Pulmonary artery endothelial cell (primary cell): ENCODE data around the gene MTMR12. TPM values are rescaled to one million over a fixed set of nuclear protein-coding genes. Genes with fewer than 3 reads are reported as not detected.
A peak's percentile ranks its signal among the peaks of the same experiment; 100 is the strongest.
"Not testable (repeated sequence)": the region's sequence is repeated elsewhere in the genome, so short reads cannot be mapped to it uniquely, and the experiment has no call there.

Source experiments
- DNase-seq: peaks from one replicate; pipeline ENCODE4 v3.0.0-alpha.2; 2011; ENCODE audit warnings: low read depth, low spot score
- total RNA-seq: library from RNA; depleted of rRNA; stranded (reverse); fragments of >200 nt; gene quantifications from 2 replicates; pipeline ENCODE4 v1.2.3, GENCODE V29; 2014

MTMR12 gene
- total RNA-seq, 1 donor from 2014 or later, result 31.9 TPM

DNA sequence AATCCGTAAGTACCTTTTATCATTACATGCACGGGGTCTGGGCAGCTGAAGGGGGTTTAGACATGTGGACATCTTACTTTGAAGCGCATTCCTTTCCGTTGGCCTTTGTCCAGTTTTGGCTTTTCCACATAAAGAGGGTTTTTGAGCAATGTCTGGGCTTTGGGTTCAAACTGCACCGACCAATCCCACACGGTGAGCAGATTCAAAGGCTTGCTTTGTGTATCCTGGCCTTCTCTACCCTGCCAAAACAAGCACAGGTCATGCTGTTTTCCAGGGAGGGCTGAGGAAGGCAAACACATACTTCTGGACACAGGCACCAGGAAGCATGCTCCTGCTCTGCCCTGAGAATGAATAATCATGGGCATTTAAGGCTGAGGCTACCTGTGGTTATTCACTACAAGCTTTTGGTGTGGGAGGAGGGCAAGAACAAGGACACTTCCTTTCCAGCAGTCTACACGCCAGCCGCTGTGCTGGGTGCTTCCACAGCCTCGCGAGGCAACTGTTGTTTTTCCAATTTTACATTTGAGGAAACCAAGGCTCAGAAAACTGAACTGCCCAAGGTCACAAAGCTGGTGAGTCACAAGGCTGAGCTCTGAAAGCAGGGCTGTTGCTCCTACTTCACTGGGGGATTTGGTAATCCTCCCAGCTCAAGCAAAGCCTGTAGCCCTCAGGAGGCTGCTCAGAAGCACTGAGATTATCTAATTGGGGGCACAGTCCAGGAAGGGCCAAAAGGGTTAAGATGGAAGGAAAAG lies 78.9 kb downstream of the MTMR12 start:
- DNase-seq, result no peak

DNA sequence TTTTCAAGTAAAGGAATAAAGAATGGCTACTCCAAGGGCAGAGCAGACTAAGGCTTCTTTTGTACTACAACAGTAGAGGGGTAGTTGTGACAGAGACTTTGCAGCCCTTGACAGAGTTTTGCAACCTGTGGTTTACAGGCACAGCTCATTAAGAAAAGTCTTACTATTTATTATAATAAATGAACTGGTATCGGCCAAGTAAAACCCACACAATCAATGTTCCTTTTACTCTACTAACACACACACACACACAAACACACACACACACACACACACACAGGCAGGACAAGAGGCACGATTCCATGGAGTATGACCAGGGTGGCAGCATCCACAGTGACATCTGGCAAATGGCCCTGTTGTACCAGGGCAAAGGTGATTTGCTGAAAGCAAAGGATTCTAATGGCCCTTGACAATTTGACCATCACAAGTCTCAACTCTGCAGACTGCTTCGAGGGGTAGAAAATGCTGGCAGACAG lies 79.5 kb downstream of the MTMR12 start:
- DNase-seq, result no peak

DNA sequence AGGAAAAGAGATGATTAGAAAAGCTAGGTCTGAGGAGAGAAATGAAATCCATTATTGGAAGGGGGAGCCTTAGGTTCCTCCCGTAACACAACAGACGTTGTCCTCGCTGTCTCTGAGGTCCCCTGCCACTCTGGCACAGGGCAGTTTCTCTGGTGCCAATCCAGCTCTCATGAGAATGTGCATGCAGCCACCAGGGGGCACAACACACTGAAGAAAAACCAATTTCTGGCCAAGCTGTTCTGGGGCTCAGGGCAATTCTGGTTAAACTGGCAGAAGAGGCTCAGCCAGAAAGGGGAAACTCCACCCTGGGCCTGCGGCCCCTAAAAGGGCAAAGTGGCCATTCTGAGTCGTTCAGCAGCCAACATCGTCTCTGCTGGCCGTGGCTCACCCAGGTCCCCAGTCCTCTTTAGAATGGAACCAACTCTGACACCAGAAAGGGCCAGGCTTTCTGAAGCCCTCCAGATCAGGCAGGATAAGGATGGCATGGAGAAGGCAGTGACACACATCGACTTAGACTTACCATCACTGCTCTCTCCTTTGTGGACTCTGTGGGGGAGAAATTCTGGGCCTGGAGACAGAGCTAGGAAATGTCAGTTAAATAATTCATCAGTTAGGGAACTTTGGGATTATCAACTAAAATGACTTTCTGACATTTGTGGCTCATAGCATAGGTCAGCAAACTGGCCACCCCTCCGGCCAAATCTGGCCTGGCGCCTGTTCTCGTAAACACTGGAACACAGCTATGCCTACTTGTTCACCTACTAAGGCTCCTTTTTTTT lies 80.1 kb downstream of the MTMR12 start:
- DNase-seq, result peak; percentile 52

DNA sequence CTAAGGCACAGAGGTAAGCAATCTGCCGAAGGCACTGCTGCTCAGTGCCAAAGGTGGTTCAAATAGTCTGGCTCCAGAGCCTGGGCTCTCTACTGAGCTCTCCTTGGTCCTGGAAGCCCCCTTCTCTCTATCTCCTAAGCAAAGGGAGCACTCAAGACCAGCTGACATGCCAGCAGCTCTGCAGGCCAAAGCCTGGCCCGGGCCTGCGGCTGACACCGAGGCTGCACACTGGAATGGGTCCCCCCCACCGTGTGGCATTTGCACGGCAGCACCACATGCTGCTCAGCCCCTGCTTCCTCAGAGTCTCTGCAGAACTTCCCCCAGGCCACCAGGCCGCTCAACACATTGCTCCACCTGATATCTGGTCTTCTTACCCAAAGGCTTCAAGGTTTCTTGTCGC lies 80.8 kb downstream of the MTMR12 start:
- DNase-seq, result no peak

DNA sequence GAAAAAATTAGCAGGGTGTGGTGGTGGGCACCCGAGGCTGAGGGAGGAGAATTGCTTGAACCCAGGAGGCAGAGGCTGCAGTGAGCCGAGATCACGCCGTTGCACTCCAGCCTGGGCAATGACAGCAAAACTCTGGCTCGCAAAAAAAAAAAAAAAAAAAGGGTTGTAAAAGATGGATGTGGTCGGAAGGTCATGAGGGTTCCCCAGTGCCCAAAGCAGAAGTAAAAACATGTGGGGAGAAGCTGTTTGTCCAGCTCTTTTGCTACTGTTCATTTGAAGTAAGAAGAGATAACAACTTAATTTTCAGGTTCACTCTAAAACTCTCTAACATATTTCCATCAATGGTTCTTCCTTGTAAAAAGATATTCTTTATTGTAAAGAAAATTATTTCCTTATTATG lies 81.5 kb downstream of the MTMR12 start:
- DNase-seq, result no peak

DNA sequence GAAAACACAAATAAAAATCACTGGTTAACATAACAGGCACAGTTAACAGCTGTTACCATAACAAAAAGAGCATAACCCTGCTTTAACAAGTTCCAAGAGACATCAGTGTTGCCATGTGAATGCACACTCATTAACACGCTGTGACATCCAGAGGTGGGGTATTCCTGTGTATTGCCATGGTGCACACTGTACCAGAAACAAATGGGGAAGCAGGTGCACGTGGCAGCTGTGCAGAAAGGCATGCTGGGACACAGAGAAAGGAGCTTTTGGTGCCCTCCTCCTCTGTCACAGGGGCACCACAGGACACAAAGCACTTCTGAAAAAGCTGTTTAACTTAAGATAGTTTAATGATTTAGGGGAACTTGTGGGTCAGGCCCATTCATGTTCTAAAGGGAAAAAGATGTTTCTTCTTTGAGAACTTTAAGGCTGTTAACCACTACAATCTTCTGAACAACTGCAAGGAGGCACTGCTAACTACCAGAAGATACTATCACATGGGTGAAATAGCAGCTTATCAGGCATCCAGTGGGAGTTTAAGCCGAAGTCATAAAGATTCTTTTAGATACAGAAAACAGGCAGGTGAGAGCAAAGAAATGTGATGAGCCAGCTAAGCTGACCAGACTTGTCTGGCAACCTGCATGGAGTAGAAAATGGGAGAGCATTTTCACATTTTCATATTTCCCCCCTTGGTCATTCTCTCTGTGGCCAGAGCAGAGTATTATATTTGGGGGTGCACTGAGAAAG lies 82.2 kb downstream of the MTMR12 start:
- no peak for DNase-seq

DNA sequence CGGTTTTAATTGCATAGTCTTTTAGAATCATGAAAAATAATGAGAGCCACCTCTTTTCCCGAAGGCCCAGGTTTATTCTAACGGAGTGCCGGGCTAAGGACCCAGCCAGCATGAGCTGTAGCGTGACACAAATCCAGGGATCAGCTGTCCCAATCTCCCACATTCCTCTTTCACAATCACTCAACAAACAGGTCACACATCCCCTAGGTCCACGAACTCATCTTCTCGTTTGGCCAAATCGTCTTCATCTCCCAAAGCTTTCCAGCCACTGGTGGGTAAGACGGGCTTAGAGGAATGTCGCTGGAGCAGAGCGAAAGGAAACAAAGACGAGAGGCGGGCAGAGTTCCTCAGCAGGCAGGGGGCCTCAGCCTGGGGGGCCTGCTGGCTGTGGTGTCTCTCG lies 83.2 kb downstream of the MTMR12 start:
- DNase-seq, result no peak

DNA sequence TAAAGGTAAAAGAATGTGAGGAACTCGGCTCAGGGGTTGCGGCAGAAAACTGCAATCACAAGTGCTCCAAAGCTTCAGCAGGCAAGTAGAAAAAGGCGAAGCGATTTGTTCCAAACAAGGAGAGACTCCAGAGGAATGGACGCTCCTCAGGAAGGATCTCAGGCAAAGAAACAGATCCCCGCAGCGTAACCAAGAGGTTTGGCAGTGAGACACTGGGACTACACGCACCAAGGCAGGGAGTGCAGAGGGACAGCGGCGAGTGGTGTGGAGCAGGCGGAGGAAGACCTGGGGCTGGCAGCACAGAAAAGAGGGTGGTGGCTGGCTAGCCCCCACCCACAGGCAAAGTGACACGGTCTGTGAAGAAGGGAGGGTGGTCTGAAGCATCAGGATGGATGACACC lies 83.9 kb downstream of the MTMR12 start:
- no peak for DNase-seq

DNA sequence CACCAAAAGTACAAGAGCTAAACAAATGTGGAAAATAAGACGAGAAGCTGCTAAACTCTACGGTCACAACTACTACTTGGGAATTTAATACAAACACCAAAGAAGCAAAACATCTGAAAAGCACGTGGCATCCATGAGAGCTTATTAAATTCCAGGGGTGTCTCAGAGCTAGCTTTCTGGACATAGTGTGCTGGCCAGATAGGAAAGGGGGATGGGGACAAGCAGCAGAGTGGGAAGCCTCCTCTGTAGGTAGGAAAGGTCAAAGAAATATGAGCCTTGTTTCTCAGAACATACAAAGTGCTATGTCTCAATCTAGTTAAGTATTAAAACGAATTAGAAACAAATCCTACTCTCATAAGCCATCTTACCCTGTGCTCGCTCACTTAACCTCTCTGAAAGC lies 87.3 kb downstream of the MTMR12 start:
- no peak for DNase-seq

DNA sequence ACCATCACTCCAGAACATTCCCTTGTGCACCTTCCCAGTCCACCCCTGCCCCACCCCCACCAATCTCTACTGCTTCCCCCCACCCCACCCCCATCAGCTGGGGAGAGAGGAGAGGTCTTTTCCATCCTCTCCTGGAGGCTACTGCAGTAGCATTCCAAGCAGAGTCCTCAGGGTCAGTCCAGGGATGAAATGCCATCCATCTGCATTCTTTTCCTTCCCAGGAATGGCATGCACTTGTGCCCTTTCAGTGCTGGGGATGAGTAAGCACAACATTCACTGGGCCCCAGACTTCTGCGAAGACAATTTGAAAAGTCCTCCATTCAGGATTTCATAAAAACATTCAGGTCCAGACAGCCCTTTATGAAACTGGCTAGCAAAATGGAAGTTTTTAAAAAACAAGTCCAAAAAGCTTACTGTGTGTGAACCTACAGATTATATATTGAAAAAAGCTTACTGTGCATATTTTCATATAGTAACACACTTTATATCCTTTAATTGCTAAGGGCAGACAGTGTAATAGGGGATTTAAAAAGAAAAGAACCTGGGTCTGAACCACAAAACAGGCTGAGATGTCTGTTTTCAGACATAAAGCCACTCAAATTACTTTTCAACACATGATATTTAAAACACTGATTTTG lies 88.6 kb downstream of the MTMR12 start:
- DNase-seq, result no peak

DNA sequence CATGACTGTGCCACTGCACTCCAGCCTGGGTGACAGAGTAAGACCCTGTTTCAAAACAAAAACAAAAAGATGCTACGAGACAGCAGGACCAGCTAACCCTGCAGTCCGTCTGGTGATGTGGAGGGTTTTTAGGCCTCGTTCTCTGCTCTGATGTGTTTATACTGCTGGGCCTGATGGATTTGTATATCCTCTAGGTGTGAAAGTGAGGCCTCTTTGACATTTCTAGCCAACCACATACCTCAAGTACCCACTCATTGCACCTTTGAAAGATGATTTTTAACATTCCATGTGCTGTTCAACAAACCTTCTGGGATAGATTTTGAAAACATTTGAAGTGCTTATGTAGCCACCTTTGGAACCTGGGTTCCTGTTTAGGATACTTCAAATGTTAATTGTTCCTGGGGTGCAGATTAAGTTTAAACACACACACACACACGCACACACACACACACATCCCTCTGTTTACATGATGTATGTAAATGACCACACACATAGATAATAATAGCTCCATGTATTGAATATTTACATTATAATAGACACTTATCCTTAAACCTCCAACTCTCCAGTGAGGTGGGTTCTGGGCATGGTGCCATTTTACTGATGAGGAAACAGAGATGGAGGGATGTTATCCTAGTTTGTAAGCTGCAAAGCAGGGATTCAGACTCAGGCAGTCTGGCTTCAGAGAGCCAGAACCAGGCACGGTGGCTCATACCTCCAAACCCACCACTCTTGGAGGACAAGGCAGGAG lies 89.8 kb downstream of the MTMR12 start:
- DNase-seq, result no peak

DNA sequence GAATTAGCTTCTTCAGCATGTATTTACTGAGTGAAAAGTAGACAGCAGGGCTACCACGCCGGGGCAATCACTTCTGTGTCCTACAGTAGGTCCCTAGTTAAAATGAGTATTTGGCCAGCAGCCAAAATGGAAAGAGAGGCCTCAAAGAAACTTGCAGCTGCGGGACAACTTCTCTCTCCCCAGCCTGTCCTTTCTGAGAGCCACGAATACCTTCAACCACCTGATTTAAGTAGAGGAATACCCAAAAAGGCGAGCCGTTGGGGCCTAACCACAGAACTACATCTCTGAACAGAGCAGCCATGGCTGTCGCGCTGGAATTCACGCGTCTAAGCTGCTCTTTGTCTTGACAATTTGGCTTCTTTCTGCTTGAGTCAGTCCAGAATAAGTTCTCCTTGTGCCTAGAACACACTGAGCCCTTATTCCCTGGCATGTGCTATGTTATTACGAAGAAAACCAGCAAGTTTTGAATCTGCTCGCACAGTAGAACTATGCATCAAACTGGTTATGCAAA lies 94.8 kb downstream of the MTMR12 start:
- DNase-seq, result no peak

DNA sequence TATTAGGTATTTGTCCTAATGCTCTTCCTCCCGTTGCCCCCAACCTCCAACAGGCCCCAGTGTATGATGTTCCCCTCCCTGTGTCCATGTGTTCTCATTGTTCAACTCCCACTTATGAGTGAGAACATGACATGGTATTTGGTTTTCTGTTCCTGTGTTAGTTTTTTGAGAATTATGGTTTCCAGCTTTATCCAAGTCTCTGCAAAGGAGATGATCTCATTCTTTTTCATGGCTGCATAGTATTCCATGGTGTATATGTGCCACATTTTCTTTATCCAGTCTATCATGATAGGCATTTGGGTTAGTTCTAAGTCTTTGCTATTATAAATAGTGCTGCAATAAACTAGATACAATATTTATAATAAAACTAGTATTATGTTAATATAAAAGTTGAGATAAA lies 98.4 kb downstream of the MTMR12 start:
- DNase-seq, result not testable (repeated sequence)

DNA sequence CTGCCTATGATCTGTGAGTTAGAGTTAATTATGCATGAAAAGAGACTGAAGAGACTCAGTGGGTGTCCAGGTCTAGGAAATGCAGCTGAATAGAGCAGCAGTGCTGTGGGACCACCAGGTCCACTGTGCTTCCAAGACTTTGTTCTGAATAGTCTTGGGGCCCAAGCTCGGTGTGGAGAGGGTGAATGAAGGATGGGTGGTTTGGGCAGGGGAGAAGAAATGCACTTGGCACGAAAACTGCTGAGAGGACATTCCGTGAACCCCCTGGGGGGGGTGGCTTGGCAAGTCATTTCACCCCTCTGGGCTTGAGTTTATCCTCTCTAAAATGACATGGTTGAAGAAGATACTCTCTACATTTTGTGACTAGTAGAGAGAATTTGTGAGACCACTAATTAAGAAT lies 102.6 kb downstream of the MTMR12 start:
- no peak for DNase-seq

DNA sequence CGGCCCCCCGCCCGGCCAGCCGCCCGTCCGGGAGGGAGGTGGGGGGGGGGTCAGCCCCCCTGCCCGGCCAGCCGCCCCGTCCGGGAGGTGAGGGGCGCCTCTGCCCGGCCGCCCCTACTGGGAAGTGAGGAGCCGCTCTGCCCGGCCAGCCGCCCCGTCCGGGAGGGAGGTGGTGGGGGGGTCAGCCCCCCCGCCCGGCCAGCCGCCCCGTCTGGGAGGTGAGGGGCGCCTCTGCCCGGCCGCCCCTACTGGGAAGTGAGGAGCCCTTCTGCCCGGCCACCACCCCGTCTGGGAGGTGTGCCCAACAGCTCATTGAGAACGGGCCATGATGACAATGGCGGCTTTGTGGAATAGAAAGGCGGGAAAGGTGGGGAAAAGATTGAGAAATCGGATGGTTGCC lies 103.9 kb downstream of the MTMR12 start:
- DNase-seq, result not testable (repeated sequence)

DNA sequence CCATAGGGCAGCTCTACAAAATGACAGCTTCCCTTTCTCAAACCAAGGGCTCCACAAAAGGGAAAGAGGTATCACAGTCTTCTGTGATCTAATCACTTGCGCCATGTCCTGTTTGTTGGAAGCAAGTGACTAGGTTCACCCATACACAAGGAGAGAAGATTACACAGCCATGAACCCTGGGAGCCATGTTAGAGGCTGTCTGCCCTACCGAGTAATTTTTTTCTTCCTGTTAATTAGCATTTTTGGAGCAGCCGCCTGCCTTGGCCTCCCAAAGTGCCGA lies 105.4 kb downstream of the MTMR12 start:
- DNase-seq, result no peak

DNA sequence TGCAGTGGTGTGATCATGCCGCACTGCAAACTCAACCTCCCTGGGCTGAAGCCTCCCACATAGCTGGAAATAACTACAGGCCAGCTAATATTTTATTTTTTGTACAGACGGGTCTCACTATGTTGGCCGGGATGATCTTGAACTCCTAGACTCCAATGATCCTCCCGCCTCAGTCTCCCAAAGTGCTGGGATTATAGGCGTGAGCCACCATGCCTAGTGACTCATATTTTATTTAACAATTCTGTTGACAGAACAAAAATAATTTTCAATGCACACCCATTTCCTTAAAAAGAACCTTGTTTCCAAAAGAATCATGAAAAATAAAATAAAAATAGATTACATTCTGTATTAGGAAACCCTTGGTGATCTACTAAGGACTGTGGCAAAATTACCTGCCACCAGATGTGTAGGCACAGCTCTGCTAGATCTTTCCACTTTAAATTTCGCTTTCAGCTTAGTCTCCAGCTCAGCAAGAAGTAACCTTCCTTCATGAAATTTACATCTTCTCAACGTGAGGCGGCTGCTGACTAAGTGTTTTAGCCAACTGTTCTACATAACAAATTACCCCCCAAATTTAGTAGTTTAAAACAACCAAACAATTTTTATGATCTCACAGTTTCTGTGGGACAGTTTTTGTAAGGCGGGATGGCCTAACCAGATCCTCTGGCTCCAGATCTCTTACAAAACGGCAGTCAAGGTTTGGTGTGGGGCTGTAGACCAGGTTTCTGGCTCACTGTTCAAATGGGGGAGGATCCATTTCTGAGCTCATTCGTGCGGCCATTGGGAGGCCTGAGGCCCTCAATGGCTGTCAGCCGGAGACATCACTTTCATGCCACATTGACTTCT lies 106.0 kb downstream of the MTMR12 start:
- no peak for DNase-seq

DNA sequence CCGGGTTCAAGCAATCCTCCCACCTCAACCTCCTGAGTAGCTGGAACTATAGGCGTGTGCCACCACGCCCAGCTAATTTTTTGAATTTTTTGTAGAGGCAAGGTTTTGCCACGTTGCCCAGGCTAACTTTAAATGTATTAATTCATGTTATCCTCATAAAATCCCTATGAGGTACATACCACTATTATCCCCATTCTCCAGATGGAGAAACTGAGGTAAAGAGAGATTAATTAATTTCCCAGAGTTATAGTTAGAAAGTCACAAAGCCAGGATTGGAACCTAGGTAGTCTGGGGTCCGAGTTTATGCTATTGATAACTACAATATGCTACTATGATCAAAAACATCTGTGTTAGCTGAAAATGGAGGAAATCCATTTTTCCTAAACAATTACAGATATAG lies 106.7 kb downstream of the MTMR12 start:
- no peak for DNase-seq

DNA sequence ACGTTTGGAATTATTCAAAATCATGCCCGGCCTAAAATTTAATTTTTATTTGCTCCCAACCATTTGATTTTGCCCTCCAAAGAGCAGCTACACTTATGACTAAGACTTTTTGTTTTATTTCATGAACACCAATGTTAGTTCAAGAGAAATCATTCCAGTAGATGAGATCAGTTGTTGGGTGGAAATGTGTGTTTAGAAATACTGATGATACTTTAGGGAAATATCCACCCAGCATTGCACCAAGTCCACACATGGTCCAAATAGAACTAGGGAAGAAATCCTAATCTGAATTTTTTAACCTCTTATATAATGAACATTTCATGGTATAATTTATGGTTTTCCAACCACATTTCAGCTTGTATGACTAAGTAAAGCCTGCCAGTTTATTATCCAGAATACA lies 110.3 kb downstream of the MTMR12 start:
- DNase-seq, result no peak

DNA sequence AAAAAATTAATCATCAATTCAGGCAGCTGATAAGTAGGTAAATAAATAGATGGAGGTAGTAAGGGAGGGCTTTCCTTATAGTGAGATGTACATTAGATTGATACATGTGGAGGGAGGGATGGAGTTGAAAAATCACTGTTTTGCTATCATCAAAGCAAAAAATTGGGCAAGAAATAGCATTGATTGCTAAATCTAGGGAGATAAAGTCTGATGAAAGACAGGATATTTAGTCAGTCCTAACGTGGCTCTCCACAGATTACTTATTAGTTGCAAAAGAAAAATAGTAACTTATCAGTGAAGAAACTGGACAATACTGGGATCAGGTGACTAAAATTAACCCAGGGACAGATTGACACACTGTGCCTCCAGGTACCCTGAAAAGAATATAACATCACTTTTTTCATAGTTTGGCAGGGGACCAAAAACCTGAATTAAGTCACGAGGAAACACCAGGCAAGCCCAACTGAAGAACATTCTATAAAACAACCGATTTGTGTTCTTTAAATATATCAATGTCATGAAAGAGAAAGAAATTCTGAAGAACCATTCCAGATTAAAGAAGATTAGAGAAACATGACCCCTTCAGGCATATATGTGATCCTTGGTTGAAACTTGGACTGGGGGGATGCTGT lies 111.5 kb downstream of the MTMR12 start:
- DNase-seq, result no peak
